A673 (cell line): ENCODE results near the gene SMAD3. TPM values are rescaled to one million over a fixed set of nuclear protein-coding genes. Genes with fewer than 3 reads are reported as not detected.

ENCODE experiments used
- BruUV-seq: library from RNA; stranded (reverse); fragments of 400-500 nt; replicated peaks from 2 replicates; lab custom pipeline; 2021; lab: Mats Ljungman, UMichigan
- CTCF ChIA-PET: fragments of 300-600 bp; sonication (Branson Sonifier 250); formaldehyde crosslinking; loops from one replicate; lab custom pipeline; 2022; ENCODE audit warnings: antibody characterized with exemption; lab: Charles Lee
- POLR2A ChIA-PET: fragments of 300-600 bp; sonication (Branson Sonifier 250); formaldehyde crosslinking; loops from one replicate; lab custom pipeline; 2022; ENCODE audit warnings: antibody characterized with exemption; ENCODE audit not compliant: low non-redundant PET; lab: Charles Lee
- DNase-seq: peaks from one replicate; pipeline ENCODE4 v3.0.0-alpha.2; 2015; ENCODE audit warnings: low spot score
- H3K27ac ChIP-seq: fragments of 200-600 bp; sonication (generic); 2 replicates; pipeline ENCODE4 v1.5.1; 2016; ENCODE audit warnings: mixed run types, low read depth, mild to moderate bottlenecking, mixed read lengths, antibody characterized with exemption, low read length; ENCODE audit not compliant: poor library complexity, severe bottlenecking
- H3K27me3 ChIP-seq: fragments of 200-600 bp; sonication (generic); replicated peaks from 2 replicates; pipeline ENCODE4 v1.6.1; 2017; ENCODE audit warnings: mixed run types, low read depth, mild to moderate bottlenecking, mixed read lengths, antibody characterized with exemption, low read length; ENCODE audit not compliant: insufficient read depth, poor library complexity
- H3K36me3 ChIP-seq: fragments of 200-600 bp; sonication (generic); 2 replicates; pipeline ENCODE4 v1.6.1; 2016; ENCODE audit warnings: mixed run types, mild to moderate bottlenecking, mixed read lengths, antibody characterized with exemption, low read length; ENCODE audit not compliant: insufficient read depth, poor library complexity, severe bottlenecking
- H3K4me1 ChIP-seq: fragments of 200-600 bp; sonication (generic); 2 replicates; pipeline ENCODE4 v1.6.1; 2017; ENCODE audit warnings: mixed run types, mild to moderate bottlenecking, mixed read lengths, antibody characterized with exemption, low read length; ENCODE audit not compliant: insufficient read depth, poor library complexity, severe bottlenecking
- H3K4me3 ChIP-seq: fragments of 200-600 bp; sonication (generic); 2 replicates; pipeline ENCODE4 v1.5.1; 2016; ENCODE audit warnings: low read depth, mixed run types, mild to moderate bottlenecking, mixed read lengths, low read length; ENCODE audit not compliant: poor library complexity, severe bottlenecking
- H3K9me3 ChIP-seq: fragments of 200-600 bp; sonication (generic); 2 replicates; pipeline ENCODE4 v1.6.1; 2016; ENCODE audit warnings: mixed run types, low read depth, mild to moderate bottlenecking, mixed read lengths, antibody characterized with exemption, low read length; ENCODE audit not compliant: poor library complexity, severe bottlenecking
- CTCF ChIP-seq: fragments of 300-800, 200-600 bp; sonication (generic); conservative IDR thresholded peaks from 2 replicates; pipeline ENCODE4 v1.5.1; 2017; ENCODE audit warnings: low read depth, mild to moderate bottlenecking, antibody characterized with exemption, low read length, moderate library complexity, mixed read lengths
- EZH2 ChIP-seq: fragments of 200-600 bp; sonication (generic); IDR thresholded peaks from 2 replicates; pipeline ENCODE4 v1.6.1; 2017; ENCODE audit warnings: borderline replicate concordance, low read depth, mild to moderate bottlenecking, mixed read lengths, antibody characterized with exemption, low read length; ENCODE audit not compliant: poor library complexity, severe bottlenecking
- intact Hi-C: fragments of 100-400 bp; cut with micrococcal nuclease; formaldehyde crosslinking; loops from one replicate; pipeline ENCODE4 v1.10.0; 2022; ENCODE audit not compliant: unreplicated experiment
- total RNA-seq: library from RNA; stranded (reverse); gene quantifications from 2 replicates; pipeline ENCODE4 v1.2.3, GENCODE V29; 2021

Gene SMAD3
- total RNA-seq, 1 experiment from 2014 or later: 31.0 TPM

DNA sequence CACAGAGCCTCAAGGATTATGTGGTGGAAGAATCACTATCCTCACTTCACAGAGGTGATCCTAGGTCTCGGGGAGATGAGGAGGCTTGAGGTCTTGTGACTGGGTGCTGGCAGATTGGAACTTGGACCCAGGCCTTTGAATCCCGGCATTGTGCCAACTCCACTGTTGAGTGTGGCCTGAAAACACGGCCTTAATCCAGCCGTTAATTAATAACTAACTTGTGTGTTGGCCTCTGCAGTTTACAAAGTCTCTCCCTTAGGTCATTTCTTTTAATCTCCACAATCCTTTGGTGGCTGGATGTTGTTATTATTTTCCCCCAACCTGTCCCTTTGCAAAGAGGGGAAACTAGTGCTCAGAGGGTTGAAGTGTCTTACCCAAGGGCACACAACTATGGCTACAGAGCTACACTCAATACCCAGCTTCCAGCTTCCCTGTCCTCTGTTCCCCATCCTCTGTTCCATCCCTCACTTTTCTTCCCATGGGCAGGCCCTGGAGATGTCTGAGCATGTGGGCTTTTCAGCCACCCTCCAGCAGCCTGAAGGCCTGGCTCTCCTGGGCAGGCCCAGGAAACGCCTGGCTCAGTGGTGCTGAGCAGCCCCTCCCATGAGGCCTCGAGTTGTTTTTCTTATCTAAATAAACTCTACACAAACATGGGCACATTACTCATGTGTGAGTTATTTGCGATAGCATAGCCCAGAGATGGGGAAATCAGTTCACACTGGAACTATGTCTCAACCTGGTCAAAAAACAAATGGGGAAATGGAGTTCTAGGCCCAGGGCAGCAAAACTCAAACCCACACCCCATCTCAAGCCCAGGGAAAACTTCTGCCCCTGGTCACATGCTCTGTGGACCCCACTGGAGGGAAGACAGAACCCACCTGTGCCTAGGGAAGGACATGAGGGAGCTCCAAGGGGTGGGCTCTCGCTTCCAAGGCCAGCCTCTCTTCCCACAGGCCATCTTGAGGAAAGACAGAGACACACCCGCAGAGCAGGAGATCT is 16.8 kb upstream of the SMAD3 start:
- peaks cover 3% of the 10 kb centered on the region for H3K4me1 ChIP-seq
- no peaks in the 10 kb centered on the region for H3K9me3 ChIP-seq
- H3K27me3 ChIP-seq: no peaks in the 10 kb centered on the region
- no peak for TF ChIP-seq CTCF
- no peak for TF ChIP-seq EZH2
- no peaks in the 10 kb centered on the region for H3K36me3 ChIP-seq
- intact Hi-C loops: no loop called here
- no TSS peak for BruUV-seq
- no peak for DNase-seq
- CTCF ChIA-PET: no interaction called here
- POLR2A ChIA-PET: no interaction called here
- no peak overlapping the region for H3K4me3 ChIP-seq
- no peak overlapping the region for H3K27ac ChIP-seq

DNA sequence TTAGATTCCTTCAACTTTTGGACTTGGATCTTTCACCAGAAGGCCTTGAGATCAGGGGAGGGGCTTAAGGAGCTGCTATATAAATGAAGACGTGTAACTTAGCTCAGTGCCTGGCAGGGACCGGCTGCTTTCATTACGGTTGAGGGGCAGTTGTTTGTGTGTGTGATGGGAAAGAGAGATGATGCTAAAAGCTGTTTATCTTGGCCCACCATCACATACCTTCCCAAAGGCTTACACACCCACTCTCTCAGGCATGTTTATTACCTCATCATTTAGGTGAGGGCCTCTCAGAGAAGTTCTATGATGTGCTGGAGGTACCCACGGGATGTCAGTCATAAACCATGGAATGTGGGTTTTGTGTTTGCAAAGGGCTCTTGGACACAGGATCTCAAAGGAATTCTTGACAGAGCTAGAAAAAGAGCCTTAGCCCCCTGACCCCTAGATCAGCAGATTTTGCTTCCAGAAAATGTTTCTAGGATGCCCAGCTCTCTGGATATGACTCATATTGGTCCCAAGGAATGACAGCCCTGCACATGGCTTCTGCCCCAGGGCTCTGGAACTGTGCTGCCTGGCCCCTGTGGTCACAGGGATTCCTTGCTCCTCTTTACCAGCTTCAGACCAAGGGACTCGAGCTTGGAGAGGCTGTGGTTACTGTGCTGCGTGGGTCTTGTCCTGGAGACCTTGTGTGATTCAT is 15.9 kb upstream of the SMAD3 start:
- CTCF ChIA-PET: no interaction called here
- no peak for DNase-seq
- peaks cover 3% of the 10 kb centered on the region for H3K4me1 ChIP-seq
- no peaks in the 10 kb centered on the region for H3K9me3 ChIP-seq
- TF ChIP-seq EZH2: no peak
- no peak for TF ChIP-seq CTCF
- no peaks in the 10 kb centered on the region for H3K36me3 ChIP-seq
- BruUV-seq: no TSS peak
- intact Hi-C loops: no loop called here
- POLR2A ChIA-PET: no interaction called here
- no peak overlapping the region for H3K4me3 ChIP-seq
- no peaks in the 10 kb centered on the region for H3K27me3 ChIP-seq
- H3K27ac ChIP-seq: no peak overlapping the region

- Histone ChIP-seq H3K4me3 (no peak overlapping the region), H3K4me1 (peaks cover 3% of the 10 kb centered on the region), H3K9me3 (no peaks in the 10 kb centered on the region), H3K27ac (no peak overlapping the region), H3K36me3 (no peaks in the 10 kb centered on the region), H3K27me3 (no peaks in the 10 kb centered on the region)
- DNase-seq: no peak
- CTCF ChIA-PET: no interaction called here
- no TSS peak for BruUV-seq
- TF ChIP-seq CTCF: no peak
- no peak for TF ChIP-seq EZH2
- POLR2A ChIA-PET: no interaction called here
- intact Hi-C loops: no loop called here
Observed at GRCh38 chr15:67050062-67050461, 15.3 kb upstream of the SMAD3 start.
